MCF 10A (cell line): ENCODE measurements around the gene DNAJA4. TPM values are rescaled to one million over a fixed set of nuclear protein-coding genes. Genes with fewer than 3 reads are reported as not detected.
A peak's percentile ranks its signal among the peaks of the same experiment; 100 is the strongest.

Source experiments
- BruUV-seq: library from RNA; stranded (reverse); fragments of 400-500 nt; replicated peaks from 2 replicates; lab custom pipeline; 2021; lab: Mats Ljungman, UMichigan
- CTCF ChIA-PET: fragments of 300-600 bp; sonication (Branson Sonifier 250); formaldehyde crosslinking; extraction: SDS; loops from one replicate; lab custom pipeline; 2021; ENCODE audit warnings: antibody characterized with exemption, inconsistent platforms; lab: Yijun Ruan, JAX
- POLR2A ChIA-PET: fragments of 300-600, 350-650 bp; sonication (Branson Sonifier 250); formaldehyde crosslinking; extraction: SDS; loops from one replicate; lab custom pipeline; 2020; ENCODE audit warnings: antibody characterized with exemption, inconsistent platforms; lab: Yijun Ruan, JAX
- DNase-seq: peaks from one replicate; pipeline ENCODE4 v3.0.0-alpha.2; 2018; ENCODE audit not compliant: unreplicated experiment
- H3K27ac Mint-ChIP-seq: one replicate; pipeline ENCODE4 v1.8.0; 2022; ENCODE audit warnings: mild to moderate bottlenecking, low read depth, mixed read lengths; ENCODE audit not compliant: unreplicated experiment
- H3K27me3 Mint-ChIP-seq: one replicate; pipeline ENCODE4 v1.8.0; 2022; ENCODE audit warnings: mixed read lengths; ENCODE audit not compliant: insufficient read depth, unreplicated experiment
- H3K36me3 Mint-ChIP-seq: one replicate; pipeline ENCODE4 v1.8.0; 2022; ENCODE audit warnings: mild to moderate bottlenecking, moderate library complexity, mixed read lengths; ENCODE audit not compliant: insufficient read depth, unreplicated experiment
- H3K4me1 Mint-ChIP-seq: one replicate; pipeline ENCODE4 v1.8.0; 2022; ENCODE audit warnings: mixed read lengths; ENCODE audit not compliant: insufficient read depth, unreplicated experiment
- H3K4me3 Mint-ChIP-seq: one replicate; pipeline ENCODE4 v1.8.0; 2022; ENCODE audit warnings: mild to moderate bottlenecking, moderate library complexity, mixed read lengths; ENCODE audit not compliant: unreplicated experiment
- H3K9me3 Mint-ChIP-seq: one replicate; pipeline ENCODE4 v1.8.0; 2022; ENCODE audit warnings: mixed read lengths; ENCODE audit not compliant: unreplicated experiment
- intact Hi-C: fragments of 100-400 bp; cut with micrococcal nuclease; formaldehyde crosslinking; loops from 2 replicates; pipeline ENCODE4 v1.14.1; 2022
- total RNA-seq: library from RNA; stranded (reverse); gene quantifications from 2 replicates; pipeline ENCODE4 v1.2.3, GENCODE V29; 2022
- TF ChIP-seq, protein P1 (sequence below): fragments of 200-600 bp; IDR thresholded peaks from one replicate; pipeline ENCODE4 v1.8.0; 2022; ENCODE audit warnings: antibody characterized with exemption, mild to moderate bottlenecking; ENCODE audit not compliant: unreplicated experiment

Gene DNAJA4
- total RNA-seq, 1 experiment from 2014 or later: not detected

DNA sequence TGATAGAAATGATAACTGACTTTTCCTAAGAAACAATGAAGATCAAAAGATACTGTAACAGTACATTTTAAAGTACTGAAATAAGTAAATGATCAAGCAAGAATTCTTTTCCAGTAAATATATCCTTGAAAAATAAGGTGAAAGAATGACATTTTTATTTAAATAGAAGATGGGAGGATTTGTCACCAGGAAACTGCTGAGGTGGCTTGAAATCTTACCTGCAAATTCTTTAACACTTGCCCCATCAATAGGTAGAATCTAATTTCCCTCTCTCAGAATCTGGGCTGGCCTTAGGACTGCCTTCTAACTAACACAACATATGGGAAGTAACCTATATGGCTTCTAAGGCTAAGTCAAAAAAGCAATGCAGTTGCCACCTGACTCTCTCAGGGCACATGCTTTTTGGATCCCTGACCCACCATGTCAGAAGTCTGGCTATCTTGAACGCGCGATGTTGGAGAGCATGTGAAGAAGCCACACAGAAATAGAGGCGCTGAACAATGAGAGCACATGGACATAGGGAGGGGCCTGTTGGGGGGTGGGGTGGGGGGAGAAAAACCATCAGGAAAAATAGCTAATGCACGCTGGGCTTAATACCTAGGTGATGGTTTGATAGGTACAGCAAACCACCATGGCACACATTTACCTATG, 41.5 kb upstream of the DNAJA4 start:
- Mint-ChIP-seq H3K4me3 (no peak overlapping the region), H3K9me3 (no peaks in the 10 kb centered on the region), H3K27ac (no peak overlapping the region), H3K27me3 (no peaks in the 10 kb centered on the region), H3K36me3 (no peaks in the 10 kb centered on the region), H3K4me1 (peaks cover 14% of the 10 kb centered on the region)
- CTCF ChIA-PET: interaction anchor here (0.6 to 3.7 kb wide), 5 partner anchors 18 to 40 kb away, joined by 3 to 19 read pairs (median 3); no protein-coding TSS in a partner anchor
- POLR2A ChIA-PET: no interaction called here
- BruUV-seq: no TSS peak
- TF ChIP-seq, protein P1, sequence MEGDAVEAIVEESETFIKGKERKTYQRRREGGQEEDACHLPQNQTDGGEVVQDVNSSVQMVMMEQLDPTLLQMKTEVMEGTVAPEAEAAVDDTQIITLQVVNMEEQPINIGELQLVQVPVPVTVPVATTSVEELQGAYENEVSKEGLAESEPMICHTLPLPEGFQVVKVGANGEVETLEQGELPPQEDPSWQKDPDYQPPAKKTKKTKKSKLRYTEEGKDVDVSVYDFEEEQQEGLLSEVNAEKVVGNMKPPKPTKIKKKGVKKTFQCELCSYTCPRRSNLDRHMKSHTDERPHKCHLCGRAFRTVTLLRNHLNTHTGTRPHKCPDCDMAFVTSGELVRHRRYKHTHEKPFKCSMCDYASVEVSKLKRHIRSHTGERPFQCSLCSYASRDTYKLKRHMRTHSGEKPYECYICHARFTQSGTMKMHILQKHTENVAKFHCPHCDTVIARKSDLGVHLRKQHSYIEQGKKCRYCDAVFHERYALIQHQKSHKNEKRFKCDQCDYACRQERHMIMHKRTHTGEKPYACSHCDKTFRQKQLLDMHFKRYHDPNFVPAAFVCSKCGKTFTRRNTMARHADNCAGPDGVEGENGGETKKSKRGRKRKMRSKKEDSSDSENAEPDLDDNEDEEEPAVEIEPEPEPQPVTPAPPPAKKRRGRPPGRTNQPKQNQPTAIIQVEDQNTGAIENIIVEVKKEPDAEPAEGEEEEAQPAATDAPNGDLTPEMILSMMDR: no peak
- intact Hi-C loops: no loop called here
- no peak for DNase-seq

DNA sequence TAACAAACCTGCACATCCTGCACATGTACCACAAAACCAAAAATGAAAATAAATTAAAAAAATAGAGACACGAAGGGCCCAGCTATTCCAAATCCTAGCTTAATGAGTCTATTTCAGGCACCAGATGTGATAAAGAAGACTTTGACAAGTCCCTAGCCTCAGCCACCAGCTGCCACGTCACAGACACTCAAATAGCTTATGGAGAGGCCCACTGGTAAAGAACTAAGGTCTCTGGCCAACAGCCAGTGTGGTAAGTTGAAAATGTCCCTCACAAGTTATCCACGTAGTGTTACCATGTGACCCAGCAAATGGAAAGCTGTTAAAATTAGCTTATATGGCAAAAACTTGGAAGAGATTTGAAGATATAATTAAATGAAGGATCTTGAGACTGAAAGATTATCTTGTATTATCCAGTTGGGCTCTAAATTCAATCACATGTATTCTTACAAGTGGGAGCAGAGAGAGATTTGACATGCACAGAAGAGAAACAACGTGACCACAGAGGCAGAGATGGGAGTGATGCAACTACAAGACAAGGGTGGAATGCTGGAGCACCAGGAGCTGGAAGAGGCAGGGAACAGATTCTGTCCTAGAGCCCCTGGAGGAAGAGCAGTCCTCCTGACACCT, 40.9 kb upstream of the DNAJA4 start:
- no peaks in the 10 kb centered on the region for H3K36me3 Mint-ChIP-seq
- TF ChIP-seq, protein P1: no peak
- no peaks in the 10 kb centered on the region for H3K27me3 Mint-ChIP-seq
- H3K4me3 Mint-ChIP-seq: no peak overlapping the region
- ChIA-PET CTCF (interaction anchor here (0.6 to 3.7 kb wide), 4 partner anchors 17 to 39 kb away, joined by 3 to 19 read pairs (median 3); no protein-coding TSS in a partner anchor), POLR2A (no interaction called here)
- intact Hi-C loops: no loop called here
- no peak overlapping the region for H3K27ac Mint-ChIP-seq
- no peak for DNase-seq
- no peaks in the 10 kb centered on the region for H3K9me3 Mint-ChIP-seq
- no TSS peak for BruUV-seq
- H3K4me1 Mint-ChIP-seq: peaks cover 14% of the 10 kb centered on the region

DNA sequence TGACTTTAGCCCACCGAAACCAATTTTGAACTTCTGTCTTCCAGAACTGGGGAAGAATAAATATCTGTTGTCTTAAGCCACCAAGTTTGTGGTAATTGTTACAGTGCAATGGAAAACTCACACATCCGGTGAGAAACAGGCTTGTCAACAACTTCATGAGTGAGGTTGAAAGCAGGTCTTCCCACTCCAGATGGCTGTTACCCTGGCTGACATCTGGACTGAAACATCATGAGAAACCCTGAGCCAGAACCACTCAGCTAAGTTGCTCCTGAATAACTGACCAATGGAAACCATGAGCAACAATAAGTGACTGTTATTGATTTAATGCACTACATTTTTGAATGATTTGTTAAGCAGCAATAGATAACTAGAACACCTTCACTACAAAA, 40.3 kb upstream of the DNAJA4 start:
- CTCF ChIA-PET: interaction anchor here (3.7 kb wide), 1 partner anchor 17 kb away, joined by 19 read pairs; no protein-coding TSS in a partner anchor
- H3K36me3 Mint-ChIP-seq: no peaks in the 10 kb centered on the region
- H3K4me1 Mint-ChIP-seq: peaks cover 14% of the 10 kb centered on the region
- no peaks in the 10 kb centered on the region for H3K9me3 Mint-ChIP-seq
- H3K27me3 Mint-ChIP-seq: no peaks in the 10 kb centered on the region
- TF ChIP-seq, protein P1: no peak
- intact Hi-C loops: no loop called here
- POLR2A ChIA-PET: no interaction called here
- DNase-seq: no peak
- no peak overlapping the region for H3K27ac Mint-ChIP-seq
- BruUV-seq: no TSS peak
- H3K4me3 Mint-ChIP-seq: no peak overlapping the region

DNA sequence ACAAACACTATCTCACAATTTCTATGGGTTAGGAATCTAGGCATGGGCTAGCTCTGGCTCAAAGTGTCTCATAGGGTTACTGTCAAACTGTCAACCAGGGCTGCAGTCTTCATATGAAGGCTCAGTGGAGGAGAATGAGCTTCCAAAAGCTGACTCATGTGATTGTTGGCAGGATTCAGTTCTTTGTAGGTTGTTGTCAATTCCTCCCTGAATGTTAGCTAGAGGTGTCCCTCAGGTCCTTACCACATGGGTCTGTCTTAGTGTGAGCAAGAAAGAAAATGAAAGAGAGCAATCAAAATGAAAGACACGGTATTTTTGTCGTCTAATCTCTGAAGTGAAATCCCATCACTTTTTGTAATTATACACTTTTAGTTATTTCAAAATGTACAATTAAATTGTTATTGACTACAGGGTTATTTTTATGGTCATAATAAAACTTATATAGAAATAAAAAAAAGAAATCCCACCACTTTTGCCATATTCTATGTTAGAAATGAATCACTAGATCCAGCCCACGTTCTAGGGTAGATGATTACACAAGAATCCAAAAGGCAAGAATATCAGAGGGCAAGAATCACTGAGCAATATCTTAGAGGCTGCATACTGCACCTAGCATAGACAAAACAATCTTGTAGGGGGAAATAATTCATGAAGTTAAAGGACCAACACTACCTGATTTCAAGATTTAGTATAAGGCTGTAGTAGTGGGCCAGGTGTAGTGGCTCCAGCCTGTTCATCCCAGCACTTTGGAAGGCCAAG, 38.4 kb upstream of the DNAJA4 start:
- Mint-ChIP-seq H3K4me3 (no peak overlapping the region), H3K36me3 (no peaks in the 10 kb centered on the region), H3K27me3 (no peaks in the 10 kb centered on the region), H3K4me1 (peaks cover 14% of the 10 kb centered on the region), H3K27ac (no peak overlapping the region), H3K9me3 (no peaks in the 10 kb centered on the region)
- ChIA-PET CTCF (interaction anchor here (1.6 to 3.7 kb wide), 2 partner anchors 15 to 113 kb away, joined by 6 to 19 read pairs; no protein-coding TSS in a partner anchor), POLR2A (interaction anchor here (0.6 to 1.7 kb wide), 5 partner anchors 9 to 115 kb away, joined by 3 to 5 read pairs (median 4); no protein-coding TSS in a partner anchor)
- TF ChIP-seq, protein P1: no peak
- peak; percentile 70 for DNase-seq
- no TSS peak for BruUV-seq
- intact Hi-C loops: no loop called here
